Measurements from ENCODE around the gene SCCPDH. TPM values are rescaled to one million over a fixed set of nuclear protein-coding genes. Genes with fewer than 3 reads are reported as not detected.

Gene SCCPDH
- polyA plus RNA-seq, 3 donors: 14.6 to 31.0 (median 19.8) TPM

GRCh38 chr1:246791303-246791918 is 67.2 kb downstream of the SCCPDH start:
- no peak overlapping the region for H3K27ac ChIP-seq (ENCODE audit: low read depth, low read length)
- WGBS, 3 donors: 81 to 87% (median 85%) methylated on average over 17 of the region's 17 CpGs

- no peak overlapping the region for H3K27ac ChIP-seq (ENCODE audit: low read depth, low read length)
- 77 to 92% (median 90%) methylated on average over 25 of the region's 25 CpGs for WGBS, 3 donors
Measured at GRCh38 chr1:246792603-246793002, 68.4 kb downstream of the SCCPDH start.

DNA sequence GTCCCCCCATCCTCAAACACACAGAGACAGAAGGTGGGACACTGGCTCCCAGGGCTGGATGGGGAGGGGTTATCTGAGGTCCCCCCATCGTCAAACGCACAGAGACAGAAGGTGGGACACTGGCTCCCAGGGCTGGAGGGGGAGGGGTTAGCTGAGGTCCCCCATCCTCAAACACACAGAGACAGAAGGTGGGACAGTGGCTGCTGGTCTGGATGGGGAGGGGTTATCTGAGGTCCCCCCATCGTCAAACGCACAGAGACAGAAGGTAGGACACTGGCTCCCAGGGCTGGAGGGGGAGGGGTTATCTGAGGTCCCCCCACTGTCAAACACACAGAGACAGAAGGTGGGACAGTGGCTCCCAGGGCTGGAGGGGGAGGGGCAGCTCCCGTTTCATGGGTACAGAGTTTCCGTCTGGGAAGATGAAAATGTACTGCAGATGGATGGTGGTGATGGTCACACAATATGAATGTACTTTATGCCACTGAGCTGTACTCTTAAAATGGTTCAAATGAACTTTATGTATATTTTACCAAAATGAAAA is 69.2 kb downstream of the SCCPDH start:
- H3K27ac ChIP-seq (ENCODE audit: low read depth, low read length): no peak overlapping the region
- WGBS, 3 donors: 21 to 51% (median 44%) methylated on average over 6 of the region's 6 CpGs

DNA sequence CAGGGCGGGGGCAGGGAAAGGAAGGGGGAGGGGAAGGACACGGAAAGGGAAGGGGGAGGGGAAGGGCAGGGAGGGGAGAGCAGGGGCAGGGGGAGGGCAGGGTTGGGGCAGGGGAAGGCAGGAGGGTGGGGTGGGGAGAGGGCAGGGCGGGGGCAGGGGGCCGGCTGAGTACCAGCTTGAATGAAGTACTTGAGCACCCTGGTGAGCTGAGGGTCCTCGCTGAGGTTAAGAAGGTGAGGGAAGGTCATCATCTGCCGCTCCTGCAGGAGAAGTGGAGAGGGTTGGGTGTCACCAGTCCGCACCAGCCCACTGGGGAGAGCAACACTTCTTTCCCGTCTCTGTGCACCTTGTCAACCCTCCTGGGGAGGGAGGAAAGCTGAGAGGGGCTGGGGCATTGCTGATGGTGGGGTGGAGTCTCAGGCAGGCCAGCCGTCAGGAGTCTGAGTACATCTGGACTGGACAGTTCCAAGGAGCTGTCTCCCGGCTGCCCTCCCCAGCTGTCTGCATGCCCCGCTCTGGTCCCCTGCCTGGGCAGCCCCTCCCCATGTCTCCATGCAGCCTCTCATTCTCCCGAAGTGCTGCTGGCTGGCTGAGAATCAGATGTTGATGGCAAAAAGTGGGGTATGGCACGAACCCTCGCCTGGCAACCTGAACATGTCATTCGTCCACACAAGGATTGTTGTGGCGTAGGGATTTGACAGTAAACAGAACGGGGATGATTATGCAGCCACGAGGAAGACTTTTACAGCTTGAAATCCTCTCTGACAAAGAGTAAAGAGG is 70.0 kb downstream of the SCCPDH start:
- WGBS, 3 donors: 39 to 57% (median 44%) methylated on average over 15 to 18 of the region's 18 CpGs
- H3K27ac ChIP-seq (ENCODE audit: low read depth, low read length): no peak overlapping the region

- no peak overlapping the region for H3K27ac ChIP-seq (ENCODE audit: low read depth, low read length)
- WGBS, 3 donors: 70 to 79% (median 70%) methylated on average over 27 of the region's 27 CpGs
Measured at GRCh38 chr1:246794828-246795671, 70.8 kb downstream of the SCCPDH start.

DNA sequence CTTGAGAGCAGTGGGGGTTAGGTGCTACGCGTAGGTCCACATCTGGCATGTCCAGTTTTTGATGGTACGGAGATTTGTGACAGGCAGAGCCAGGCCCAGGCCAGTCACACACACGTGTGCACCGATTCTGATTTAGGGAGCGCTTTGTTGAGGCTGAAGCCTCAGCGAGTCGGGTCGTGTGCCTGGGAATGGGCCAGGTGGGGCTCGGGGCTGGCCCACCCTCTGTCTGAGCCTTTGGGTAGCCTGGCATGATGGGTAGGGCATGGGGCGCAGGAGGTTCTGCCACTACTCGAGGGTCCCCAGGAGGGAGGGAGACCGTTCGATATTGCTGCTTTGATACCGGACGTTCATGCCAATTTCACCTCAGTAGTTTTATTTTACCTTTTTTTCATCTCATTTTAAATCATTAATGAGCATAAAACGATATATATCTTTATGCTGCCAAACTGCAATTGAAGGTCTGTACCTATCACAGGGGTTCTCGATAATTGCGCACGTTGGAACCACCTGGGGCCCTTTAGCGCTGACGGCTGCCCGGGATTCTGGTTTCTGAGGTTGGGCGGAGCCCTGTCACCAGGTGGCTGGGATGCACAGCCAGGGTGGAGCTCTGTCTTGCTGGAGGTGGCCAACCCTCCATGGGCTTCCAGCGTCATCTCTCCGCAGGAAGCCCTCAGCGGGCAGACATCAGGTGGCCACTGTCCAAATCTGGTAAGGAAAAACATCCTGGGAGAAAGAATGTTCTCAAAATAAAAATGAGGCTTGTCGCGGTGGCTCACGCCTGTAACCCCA is 71.9 kb downstream of the SCCPDH start:
- H3K27ac ChIP-seq (ENCODE audit: low read depth, low read length): no peak overlapping the region
- 89 to 94% (median 91%) methylated on average over 30 of the region's 30 CpGs for WGBS, 3 donors

- WGBS, 3 donors: 75 to 83% (median 81%) methylated on average over 8 of the region's 8 CpGs
- H3K27ac ChIP-seq (ENCODE audit: low read depth, low read length): no peak overlapping the region
Measured at GRCh38 chr1:246797157-246797556, 72.9 kb downstream of the SCCPDH start.

GRCh38 chr1:246797597-246797996 is 73.4 kb downstream of the SCCPDH start:
- WGBS, 3 donors: 82 to 89% (median 83%) methylated on average over 11 of the region's 11 CpGs
- H3K27ac ChIP-seq (ENCODE audit: low read depth, low read length): no peak overlapping the region

DNA sequence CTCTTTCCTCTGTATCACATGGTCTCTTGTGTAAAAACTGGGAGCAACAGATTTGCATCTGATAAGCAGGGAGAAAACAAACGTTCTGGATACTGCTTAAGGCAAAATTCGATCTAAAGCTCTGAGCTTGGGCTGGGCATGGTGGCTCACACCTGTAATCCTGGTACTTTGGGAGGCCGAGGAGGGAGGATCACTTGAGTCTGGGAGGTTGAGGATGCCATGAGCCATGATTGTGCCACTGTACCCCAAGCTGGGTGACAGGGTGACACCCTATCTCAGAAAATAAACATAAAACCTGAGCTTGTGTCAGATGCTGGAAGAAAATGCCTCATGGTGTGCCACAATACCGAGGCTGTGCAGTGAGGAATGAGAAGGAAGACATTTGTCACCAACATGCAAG is 73.9 kb downstream of the SCCPDH start:
- H3K27ac ChIP-seq (ENCODE audit: low read depth, low read length): no peak overlapping the region
- whole genome bisulfite sequencing, 3 donors: 62 to 77% (median 73%) methylated on average over 4 of the region's 4 CpGs

GRCh38 chr1:246798606-246799496 is 74.6 kb downstream of the SCCPDH start:
- WGBS, 3 donors: 67 to 84% (median 68%) methylated on average over 20 to 22 of the region's 22 CpGs

DNA sequence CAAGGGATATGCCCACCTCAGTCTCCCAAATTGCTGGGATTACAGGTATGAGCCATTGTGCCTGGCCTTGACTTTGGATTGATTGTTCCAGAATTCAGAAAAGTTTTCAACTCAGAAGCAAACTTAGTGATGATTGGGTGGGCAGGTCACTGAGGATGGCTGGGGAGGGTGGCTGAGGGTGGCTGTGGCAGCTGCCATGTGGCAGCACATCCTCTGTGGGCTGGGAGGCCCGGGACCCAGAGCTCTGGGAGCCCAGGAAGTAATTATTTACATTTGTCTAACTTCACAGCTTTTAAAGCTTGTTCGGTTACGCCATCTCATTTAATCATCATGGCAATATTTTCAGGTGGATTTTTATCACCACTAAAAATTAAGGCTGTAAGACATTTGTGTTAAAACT is 76.1 kb downstream of the SCCPDH start:
- H3K27ac ChIP-seq (ENCODE audit: low read depth, low read length): no peak overlapping the region
- 70 to 78% (median 72%) methylated on average over 3 of the region's 3 CpGs for WGBS, 3 donors

More at GRCh38 chr1:246798606-246799496, 74.6 kb downstream of the SCCPDH start:
- no peak overlapping the region for H3K27ac ChIP-seq (ENCODE audit: low read depth, low read length)

- 77 to 87% (median 85%) methylated on average over 10 of the region's 10 CpGs for WGBS, 3 donors
- no peak overlapping the region for H3K27ac ChIP-seq (ENCODE audit: low read depth, low read length)
Measured at GRCh38 chr1:246800756-246801155, 76.5 kb downstream of the SCCPDH start.

- H3K27ac ChIP-seq (ENCODE audit: low read depth, low read length): no peak overlapping the region
- 56 to 79% (median 75%) methylated on average over 11 of the region's 11 CpGs for WGBS, 3 donors
Measured at GRCh38 chr1:246801241-246802020, 77.2 kb downstream of the SCCPDH start.

DNA sequence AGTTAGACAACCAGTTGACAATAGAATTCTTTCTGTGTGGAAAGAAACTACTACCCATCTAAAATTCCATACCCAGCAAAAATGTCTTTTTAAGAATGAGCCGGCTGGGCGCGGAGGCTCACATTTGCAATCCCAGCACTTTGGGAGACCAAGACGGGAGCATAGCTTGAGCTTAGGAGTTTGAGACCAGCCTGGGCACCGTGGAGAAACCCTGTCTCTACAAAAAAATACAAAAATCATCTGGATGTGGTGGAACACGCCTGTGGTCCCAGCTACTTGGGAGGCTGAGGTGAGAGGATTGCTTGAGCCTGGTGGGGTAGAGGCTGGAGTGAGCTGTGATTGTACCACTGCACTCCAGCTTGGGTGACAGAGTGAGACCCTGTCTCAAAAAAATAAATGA is 79.2 kb downstream of the SCCPDH start:
- no peak overlapping the region for H3K27ac ChIP-seq (ENCODE audit: low read depth, low read length)
- 92 to 96% (median 94%) methylated on average over 6 of the region's 6 CpGs for WGBS, 3 donors

- 82 to 96% (median 94%) methylated on average over 5 of the region's 5 CpGs for WGBS, 3 donors
Measured at GRCh38 chr1:246803883-246804282, 79.7 kb downstream of the SCCPDH start.

DNA sequence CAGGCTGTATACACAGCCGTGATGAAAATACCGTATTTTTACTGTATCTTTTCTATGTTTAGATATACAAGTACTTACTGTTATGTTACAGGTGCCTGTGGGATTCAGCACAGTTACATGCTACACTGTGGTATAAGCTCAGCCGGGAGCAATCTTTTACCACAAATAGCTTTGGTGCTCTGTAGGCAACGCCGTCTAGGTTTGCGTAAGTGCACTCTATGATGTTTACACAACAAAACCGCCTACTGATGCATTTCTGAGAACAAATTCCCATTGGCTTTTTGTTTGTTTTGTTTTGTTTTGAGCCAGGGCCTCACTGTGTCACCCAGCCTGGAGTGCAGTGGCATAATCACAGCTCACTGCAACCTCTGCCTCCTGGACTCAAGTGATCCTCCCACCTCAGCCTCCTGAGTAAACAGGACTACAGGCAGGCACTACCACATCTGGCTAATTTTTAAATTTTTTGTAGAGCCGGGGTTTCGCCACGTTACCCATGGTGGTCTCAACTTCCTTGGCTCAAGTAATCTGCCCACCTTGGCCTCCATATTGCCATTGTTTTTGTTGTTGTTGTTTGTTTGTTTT is 81.0 kb downstream of the SCCPDH start:
- no peak overlapping the region for H3K27ac ChIP-seq (ENCODE audit: low read depth, low read length)
- WGBS, 3 donors: 76 to 79% (median 79%) methylated on average over 10 of the region's 10 CpGs

More at GRCh38 chr1:246803883-246804282, 79.7 kb downstream of the SCCPDH start:
- H3K27ac ChIP-seq (ENCODE audit: low read depth, low read length): no peak overlapping the region
